SH-SY5Y (cell line): Measurements from ENCODE around the gene ZFP28.

Experiments
- GATA2 ChIP-seq: IDR thresholded peaks from 2 replicates; pipeline ENCODE4 v1.6.1; 2011; ENCODE audit warnings: mild to moderate bottlenecking, low read depth, low read length
- GATA3 ChIP-seq: IDR thresholded peaks from 2 replicates; pipeline ENCODE4 v1.6.1; 2011; ENCODE audit warnings: low read depth, mild to moderate bottlenecking, low read length, moderate library complexity

DNA sequence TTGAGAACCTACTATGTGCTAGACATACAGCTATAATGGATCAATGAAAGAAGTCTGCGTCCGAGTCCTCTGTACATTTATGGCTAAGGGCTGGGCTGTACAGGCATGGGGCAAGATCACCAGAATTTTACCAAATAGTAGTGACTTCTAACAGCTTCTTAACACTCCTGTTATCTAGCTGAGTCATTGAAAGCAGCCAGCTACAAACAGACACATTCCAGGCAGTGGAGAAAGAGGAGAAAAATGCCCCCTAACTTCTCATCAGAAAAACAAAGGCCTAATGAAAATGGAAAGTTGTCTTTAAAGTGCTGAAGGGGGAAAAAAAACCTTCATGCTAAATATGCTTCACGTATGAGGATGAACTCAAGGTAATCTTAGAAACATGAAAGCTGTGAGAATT, 47.3 kb upstream of the ZFP28 start:
- TF ChIP-seq GATA3 (no peak), GATA2 (no peak)
